Type B pancreatic cell (in vitro differentiated cells): Measurements from ENCODE around the gene EGFL6. TPM values are rescaled to one million over a fixed set of nuclear protein-coding genes. Genes with fewer than 3 reads are reported as not detected.

Source experiments
- microRNA-seq: library from miRNA; unstranded; fragments of <30 nt; microRNA quantifications from one replicate; pipeline ENCODE4, GENCODE V29; 2020
- total RNA-seq: library from RNA; stranded (reverse); gene quantifications from 2 replicates; pipeline ENCODE4 v1.2.1, GENCODE V29; 2021; ENCODE audit warnings: low replicate concordance

Gene EGFL6
- total RNA-seq, 1 donor from 2014 or later, result 4.5 TPM

Small RNA genes lying within 50 kb of the gene (microRNA-seq; reads per million reads assigned to microRNA genes)
- not detected for gene MIR6086

Other genes starting within 250 kb of the EGFL6 start
- gene ATXN3L, start 249.5 kb upstream of the EGFL6 start, total RNA-seq, result not detected in 2 replicates
- gene TCEANC, start 83.5 kb downstream of the EGFL6 start, total RNA-seq, result 2.7 and 4.6 TPM in 2 replicates
- 26.4 and 43.3 TPM in 2 replicates for gene RAB9A, start 119.5 kb downstream of the EGFL6 start, total RNA-seq
- gene TRAPPC2, start 165.0 kb downstream of the EGFL6 start, total RNA-seq, result 15.5 and 21.5 TPM in 2 replicates
- 37.7 and 42.3 TPM in 2 replicates for gene OFD1, start 165.1 kb downstream of the EGFL6 start, total RNA-seq
- 2.1 and 17.3 TPM in 2 replicates for gene GPM6B, start 247.5 kb downstream of the EGFL6 start, total RNA-seq